CD4-positive, alpha-beta T cell treated with Interleukin-6 for 4 hours (primary cell): ENCODE measurements around the gene PARVG.
"Not testable (repeated sequence)": the region's sequence is repeated elsewhere in the genome, so short reads cannot be mapped to it uniquely, and the experiment has no call there.

Experiments
- DNase-seq: peaks from one replicate; pipeline ENCODE4 v3.0.0-alpha.2; 2020; ENCODE audit warnings: mixed read lengths

PARVG gene

GRCh38 chr22:44217346-44217745 lies 36.6 kb downstream of the PARVG start:
- no peak for DNase-seq

GRCh38 chr22:44218071-44218470 lies 37.3 kb downstream of the PARVG start:
- DNase-seq: no peak

GRCh38 chr22:44219101-44219870 lies 38.6 kb downstream of the PARVG start:
- DNase-seq: no peak

GRCh38 chr22:44220727-44221680 lies 40.3 kb downstream of the PARVG start:
- DNase-seq: no peak

- no peak for DNase-seq
Measured at GRCh38 chr22:44221710-44222475, 41.2 kb downstream of the PARVG start.

DNA sequence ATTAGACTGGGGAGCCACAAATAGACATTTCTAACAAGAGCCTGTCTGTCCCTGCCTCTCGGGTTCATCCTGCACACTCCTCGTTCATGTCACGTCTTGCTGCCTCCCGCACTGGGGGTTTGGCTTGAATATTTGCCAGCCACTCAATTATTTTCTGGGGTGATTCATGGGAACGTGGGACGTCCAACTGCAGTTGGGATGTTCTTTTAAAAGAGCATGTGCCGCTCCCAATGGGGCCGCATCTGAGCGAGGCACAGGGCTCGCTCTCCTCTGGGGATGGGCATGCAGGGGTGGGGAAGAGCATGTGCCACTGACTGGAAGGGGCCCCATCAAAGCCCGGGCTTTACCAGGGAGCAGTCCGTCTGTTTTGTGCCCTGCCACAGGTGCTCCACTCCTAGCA lies 43.4 kb downstream of the PARVG start:
- DNase-seq: no peak

DNA sequence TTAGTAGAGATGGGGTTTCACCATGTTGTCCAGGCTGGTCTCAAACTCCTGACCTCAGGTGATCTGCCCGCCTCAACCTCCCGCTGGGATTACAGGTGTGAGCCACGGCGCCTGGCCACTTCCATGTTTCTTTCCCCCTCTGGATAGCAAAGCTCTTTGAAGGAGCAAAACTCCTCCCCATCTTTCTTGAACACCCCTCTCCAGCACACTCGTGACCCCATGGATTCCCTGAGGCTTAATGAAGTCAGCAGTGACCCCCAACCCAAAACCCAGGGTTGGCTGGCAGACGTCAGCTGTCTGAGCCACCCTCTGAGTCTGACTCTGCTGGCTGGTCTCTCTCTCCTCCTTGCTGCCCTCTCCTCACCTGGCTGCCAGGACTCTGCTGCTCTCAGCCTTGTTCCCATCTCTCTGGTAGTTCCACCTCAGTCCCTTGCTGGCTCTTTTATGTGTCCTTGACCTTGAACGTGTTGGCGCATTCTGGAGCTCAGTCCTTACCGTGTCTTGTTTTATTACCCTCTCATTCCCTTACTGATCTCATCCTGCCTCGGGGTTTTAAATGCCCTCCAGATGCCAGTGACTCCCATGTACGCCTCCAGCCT lies 44.5 kb downstream of the PARVG start:
- no peak for DNase-seq

DNA sequence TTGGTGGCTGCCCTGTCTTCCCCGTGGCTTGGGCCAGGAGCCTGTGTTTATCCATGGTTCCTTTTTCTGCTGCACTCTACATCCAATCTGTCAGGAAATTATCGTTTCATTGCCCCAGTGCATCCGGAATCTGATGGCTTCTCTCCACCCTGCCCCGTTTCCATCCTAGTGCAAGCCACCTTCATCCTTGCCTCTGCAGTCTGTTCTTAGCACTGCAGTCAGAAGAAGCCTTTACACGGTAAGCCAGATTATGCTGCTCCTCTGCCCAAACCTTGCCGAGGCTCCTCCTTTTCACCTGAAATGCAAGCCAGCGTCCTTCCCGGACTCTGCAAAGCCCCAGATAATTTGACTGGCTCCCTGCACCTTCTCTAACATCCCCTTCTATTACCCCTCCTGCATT lies 45.1 kb downstream of the PARVG start:
- DNase-seq: no peak

DNA sequence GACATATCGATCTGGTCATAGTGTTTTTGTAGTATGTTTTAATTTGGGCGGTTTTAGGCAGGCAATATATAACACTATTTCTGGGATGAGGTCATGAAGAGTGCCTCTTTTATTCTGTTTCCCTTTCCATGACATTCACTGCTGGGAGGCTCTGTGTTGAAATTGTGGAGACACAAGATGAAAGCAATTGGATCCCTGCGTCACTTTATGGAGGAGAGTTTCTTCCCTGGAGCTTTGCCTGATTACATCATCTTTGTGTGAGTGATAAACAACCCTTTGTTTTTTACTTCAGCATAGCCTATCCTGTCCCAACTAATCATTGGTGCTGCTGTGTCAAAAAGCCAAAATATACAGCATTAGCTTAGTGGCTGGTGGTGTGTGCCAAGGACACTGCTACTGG lies 48.6 kb downstream of the PARVG start:
- no peak for DNase-seq

DNA sequence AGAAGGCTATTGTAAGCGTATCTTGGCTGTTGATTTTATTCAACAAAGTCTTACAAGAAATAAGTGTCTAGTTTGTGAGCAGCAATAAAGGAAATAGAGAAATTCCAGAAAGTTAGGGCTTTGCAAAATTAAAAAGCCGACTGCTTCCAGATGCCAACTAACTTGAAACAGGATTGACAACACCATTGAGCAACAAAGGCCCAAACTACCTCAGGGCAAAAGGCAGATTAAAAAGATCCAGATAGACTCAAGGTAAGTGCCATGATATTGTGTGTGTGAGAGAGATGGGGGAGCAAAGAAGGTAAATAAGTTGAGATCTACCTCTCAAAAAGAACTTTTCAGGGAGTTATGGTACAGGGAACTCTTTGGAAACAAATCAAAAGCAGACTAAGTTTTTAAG lies 49.1 kb downstream of the PARVG start:
- DNase-seq: no peak

- no peak for DNase-seq
Measured at GRCh38 chr22:44231233-44231632, 50.5 kb downstream of the PARVG start.

GRCh38 chr22:44234372-44234771 lies 53.6 kb downstream of the PARVG start:
- not testable (repeated sequence) for DNase-seq

DNA sequence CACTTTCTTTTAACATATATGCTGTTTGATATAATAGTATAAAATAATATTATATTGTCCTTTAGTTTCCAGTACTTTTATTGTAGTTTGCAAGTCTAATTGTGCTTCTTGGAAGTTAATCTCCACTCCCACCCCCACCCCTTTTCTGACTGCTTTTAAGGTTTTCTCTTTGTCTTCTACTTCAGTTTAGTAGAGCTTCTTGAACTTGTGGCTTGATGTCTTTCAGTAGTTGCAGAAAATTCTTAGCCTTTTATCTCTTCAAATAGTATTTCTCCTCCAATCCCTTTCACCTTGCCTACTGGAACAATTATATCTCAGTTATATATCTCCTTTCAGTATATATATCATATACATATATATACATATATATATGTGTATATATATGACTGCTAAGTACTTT lies 56.6 kb downstream of the PARVG start:
- DNase-seq: no peak

GRCh38 chr22:44241121-44241520 lies 60.4 kb downstream of the PARVG start:
- not testable (repeated sequence) for DNase-seq

DNA sequence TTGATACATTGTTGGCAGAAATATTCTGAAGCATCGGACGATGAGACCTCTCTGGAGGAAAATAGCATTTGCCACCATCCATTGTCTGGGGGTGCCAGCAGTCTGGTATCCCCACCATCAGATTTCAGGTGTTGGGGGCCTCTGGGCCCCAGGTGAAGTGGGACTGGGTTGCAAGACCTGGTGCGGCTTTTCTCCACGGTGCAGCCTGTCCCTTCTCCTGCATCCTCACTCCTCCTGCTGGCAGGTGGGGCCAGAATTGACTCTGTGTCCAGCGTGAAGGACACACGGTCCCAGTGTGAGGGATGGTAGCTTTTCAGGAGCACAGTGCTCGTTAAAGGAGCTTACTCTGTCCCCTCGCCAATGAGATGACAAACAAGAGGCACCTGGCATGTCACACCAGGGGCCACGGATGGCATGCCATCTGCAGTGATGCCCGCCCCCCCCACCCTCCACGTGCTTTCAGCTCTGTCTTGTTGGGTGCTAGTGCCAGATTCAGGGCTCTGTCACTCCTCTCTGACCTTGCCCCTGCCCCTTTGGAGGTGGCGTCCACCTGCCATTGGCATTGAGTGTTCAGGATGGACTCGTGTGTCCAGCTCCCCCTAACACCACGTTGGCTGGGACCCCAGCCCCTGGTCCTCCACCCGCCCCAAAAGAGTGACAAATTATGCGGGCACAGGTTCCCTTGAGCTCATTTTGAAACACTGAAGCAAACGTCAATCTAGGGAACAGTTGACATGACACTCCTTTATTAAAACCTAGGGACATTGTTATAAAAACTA lies 62.4 kb downstream of the PARVG start:
- no peak for DNase-seq

DNA sequence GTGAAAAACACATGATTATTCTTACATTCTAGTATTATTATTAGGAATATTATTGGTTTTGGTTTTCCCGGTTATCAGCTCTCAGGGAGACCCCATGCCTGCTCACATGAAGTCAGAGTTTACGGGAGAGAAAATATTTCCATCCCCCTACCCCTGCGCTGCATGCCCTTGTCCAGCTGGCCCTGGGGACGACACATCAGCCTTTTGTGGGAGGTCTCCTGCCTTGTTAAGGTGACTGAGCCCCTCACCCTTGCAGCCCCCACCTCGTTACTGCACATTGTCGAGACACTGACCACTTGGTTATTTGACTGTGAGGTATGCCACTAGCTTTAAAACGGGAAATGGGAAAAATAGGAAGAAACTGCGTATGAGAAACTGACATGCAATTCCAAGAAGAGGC lies 63.0 kb downstream of the PARVG start:
- no peak for DNase-seq

- DNase-seq: no peak
Measured at GRCh38 chr22:44244265-44244822, 63.6 kb downstream of the PARVG start.

DNA sequence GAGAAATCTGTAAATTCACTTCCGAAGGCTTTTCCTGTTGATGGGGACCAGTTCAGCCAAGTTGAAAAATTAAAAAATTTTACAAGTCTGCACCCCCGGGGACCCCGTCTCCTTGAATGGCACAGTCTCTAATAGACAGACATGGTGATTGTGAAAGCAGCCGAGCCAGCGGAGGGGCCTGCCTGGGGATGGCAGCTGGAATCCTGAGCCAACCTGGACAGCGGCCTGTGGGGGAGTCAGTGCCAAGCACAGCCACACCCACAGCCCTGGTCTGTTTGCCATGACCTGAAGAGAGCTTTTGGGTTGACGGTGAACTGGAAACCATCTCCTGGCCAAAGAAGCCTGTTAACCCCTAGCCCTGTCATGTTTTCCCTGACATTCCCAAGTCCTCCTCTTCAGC lies 64.7 kb downstream of the PARVG start:
- DNase-seq: no peak

GRCh38 chr22:44245867-44246266 lies 65.1 kb downstream of the PARVG start:
- DNase-seq: no peak

- no peak for DNase-seq
Measured at GRCh38 chr22:44246615-44247326, 66.0 kb downstream of the PARVG start.

DNA sequence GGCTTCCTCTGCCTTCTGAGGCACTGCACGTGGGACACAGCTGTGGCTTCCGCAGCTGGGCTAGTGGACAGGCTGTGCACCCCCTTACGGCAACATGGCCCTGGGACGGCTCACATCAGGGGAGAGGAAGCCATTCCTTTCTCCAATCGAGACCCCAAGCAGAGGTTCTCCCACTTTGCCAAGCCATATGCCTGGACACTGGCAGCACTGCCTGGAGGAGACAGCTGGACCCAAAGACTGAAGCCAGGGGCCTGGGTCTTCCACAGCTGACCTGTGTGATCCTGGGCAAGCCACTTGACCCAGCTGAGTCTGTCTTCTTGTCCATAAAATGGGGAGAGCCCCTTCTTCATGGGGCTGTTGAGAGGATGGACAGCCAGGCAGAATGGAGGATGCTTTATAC lies 66.6 kb downstream of the PARVG start:
- DNase-seq: no peak
